Measurements from ENCODE around the gene HINFP.

DNA sequence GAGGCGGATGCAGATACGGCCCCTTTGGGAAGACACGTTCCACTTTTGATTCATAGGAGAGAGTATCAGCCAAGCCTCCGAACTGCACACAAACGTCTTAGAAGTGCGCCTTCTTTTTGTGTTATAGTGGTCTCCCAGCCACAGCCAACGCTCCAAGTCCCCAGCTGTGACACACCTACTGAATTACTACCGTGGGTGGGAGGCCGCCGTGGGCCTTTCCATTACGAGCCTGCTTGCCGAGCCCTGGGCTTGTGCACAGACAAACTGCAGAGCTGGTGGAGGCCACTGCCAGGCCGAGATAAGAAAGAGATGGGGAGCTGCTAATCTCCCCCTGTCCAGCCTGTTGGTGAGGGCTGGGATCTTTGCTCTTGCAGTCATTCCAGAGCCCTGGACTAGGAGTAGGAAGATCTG lies 35.9 kb upstream of the HINFP start:
- TF ChIP-seq POLR2A (IDR thresholded peaks at IDR 0.05): no peak
- TF ChIP-seq, protein P1, sequence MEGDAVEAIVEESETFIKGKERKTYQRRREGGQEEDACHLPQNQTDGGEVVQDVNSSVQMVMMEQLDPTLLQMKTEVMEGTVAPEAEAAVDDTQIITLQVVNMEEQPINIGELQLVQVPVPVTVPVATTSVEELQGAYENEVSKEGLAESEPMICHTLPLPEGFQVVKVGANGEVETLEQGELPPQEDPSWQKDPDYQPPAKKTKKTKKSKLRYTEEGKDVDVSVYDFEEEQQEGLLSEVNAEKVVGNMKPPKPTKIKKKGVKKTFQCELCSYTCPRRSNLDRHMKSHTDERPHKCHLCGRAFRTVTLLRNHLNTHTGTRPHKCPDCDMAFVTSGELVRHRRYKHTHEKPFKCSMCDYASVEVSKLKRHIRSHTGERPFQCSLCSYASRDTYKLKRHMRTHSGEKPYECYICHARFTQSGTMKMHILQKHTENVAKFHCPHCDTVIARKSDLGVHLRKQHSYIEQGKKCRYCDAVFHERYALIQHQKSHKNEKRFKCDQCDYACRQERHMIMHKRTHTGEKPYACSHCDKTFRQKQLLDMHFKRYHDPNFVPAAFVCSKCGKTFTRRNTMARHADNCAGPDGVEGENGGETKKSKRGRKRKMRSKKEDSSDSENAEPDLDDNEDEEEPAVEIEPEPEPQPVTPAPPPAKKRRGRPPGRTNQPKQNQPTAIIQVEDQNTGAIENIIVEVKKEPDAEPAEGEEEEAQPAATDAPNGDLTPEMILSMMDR (IDR thresholded peaks at IDR 0.05): no peak
- TF ChIP-seq EP300 (IDR thresholded peaks at IDR 0.05): no peak
